ENCODE data around the gene EMC10. TPM values are rescaled to one million over a fixed set of nuclear protein-coding genes. Genes with fewer than 3 reads are reported as not detected.

EMC10 gene
- total RNA-seq, 1 experiment from 2014 or later = 108 TPM

DNA sequence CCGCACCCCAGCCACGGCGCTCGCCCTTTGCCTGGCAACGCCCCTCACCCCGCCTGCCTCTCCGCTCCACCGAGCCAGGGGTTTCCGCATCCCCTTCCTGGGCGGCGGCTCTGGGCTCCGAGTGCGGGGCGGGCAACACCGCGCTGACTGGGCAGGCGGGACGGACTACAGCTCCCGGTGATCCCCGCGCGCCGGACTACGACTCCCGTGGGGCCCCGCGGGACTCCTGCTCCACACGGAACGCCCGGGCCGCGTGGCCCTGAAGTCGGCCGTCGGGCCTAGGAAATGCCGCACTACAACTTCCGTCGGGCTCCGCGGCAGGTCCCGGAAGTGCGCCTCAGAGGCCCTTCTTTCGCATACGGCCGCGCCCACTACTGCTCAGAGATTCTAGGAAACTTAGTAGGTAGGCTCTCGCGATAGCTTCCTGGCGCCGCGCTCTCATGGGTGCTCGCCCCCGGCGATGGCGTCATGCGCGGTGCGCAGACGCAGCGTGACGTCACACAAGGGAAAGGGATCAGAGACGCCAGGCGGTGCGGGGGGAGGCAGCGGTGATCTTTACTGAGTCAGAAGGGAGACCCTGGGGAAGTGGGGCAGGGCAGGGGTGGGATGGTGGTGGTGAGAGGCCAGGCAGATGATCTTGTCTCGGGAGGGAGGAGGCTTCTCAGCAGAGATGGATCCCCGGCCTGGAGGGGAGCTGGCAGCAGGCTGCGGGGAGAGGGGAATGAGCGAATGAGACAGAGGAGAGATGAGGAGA lies 34.9 kb downstream of the EMC10 start, which contains the start of gene JOSD2:
TSS of gene JOSD2 (minus strand) at position 123 of the 754 bp plus-strand sequence. CDS start 760 bp downstream, outside the sequence.
- intact Hi-C loops (cut with micrococcal nuclease; ENCODE audit: unreplicated experiment) = loop anchor here (5.0 kb wide), 1 partner anchor 134 kb away; the partner anchor contains the start of gene NR1H2
- peak; percentile 100 for DNase-seq (ENCODE audit: low spot score)
- BruUV-seq (replicated peaks) = no TSS peak
- Histone ChIP-seq H3K4me1 (ENCODE audit: insufficient read depth, low read length, poor library complexity, severe bottlenecking) (peaks cover 6% of the 10 kb centered on the region), H3K27me3 (replicated peaks; ENCODE audit: insufficient read depth, low read depth, low read length, poor library complexity) (no peaks in the 10 kb centered on the region), H3K9me3 (ENCODE audit: low read depth, low read length, poor library complexity, severe bottlenecking) (no peaks in the 10 kb centered on the region), H3K36me3 (ENCODE audit: insufficient read depth, low read length, poor library complexity, severe bottlenecking) (no peaks in the 10 kb centered on the region), H3K4me3 (ENCODE audit: low read depth, low read length, poor library complexity, severe bottlenecking) (peak within 1 kb of the TSS; percentile 63), H3K27ac (ENCODE audit: low read depth, low read length, poor library complexity, severe bottlenecking) (peak within 1 kb of the TSS; percentile 90)
- TF ChIP-seq, protein P1, sequence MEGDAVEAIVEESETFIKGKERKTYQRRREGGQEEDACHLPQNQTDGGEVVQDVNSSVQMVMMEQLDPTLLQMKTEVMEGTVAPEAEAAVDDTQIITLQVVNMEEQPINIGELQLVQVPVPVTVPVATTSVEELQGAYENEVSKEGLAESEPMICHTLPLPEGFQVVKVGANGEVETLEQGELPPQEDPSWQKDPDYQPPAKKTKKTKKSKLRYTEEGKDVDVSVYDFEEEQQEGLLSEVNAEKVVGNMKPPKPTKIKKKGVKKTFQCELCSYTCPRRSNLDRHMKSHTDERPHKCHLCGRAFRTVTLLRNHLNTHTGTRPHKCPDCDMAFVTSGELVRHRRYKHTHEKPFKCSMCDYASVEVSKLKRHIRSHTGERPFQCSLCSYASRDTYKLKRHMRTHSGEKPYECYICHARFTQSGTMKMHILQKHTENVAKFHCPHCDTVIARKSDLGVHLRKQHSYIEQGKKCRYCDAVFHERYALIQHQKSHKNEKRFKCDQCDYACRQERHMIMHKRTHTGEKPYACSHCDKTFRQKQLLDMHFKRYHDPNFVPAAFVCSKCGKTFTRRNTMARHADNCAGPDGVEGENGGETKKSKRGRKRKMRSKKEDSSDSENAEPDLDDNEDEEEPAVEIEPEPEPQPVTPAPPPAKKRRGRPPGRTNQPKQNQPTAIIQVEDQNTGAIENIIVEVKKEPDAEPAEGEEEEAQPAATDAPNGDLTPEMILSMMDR (conservative IDR thresholded peaks at IDR 0.05; ENCODE audit: low read depth, low read length) = no peak
- TF ChIP-seq EZH2 (IDR thresholded peaks at IDR 0.05; ENCODE audit: borderline replicate concordance, low read depth, low read length, poor library complexity, severe bottlenecking) = no peak
- ChIA-PET CTCF (interaction anchor here (0.5 to 1.2 kb wide), 4 partner anchors 26 to 848 kb away, joined by 3 read pairs; no protein-coding TSS in a partner anchor), POLR2A (ENCODE audit: low non-redundant PET) (interaction anchor here (0.5 to 0.6 kb wide), 3 partner anchors 38 to 134 kb away, joined by 3 to 12 read pairs (median 3); no protein-coding TSS in a partner anchor)

DNA sequence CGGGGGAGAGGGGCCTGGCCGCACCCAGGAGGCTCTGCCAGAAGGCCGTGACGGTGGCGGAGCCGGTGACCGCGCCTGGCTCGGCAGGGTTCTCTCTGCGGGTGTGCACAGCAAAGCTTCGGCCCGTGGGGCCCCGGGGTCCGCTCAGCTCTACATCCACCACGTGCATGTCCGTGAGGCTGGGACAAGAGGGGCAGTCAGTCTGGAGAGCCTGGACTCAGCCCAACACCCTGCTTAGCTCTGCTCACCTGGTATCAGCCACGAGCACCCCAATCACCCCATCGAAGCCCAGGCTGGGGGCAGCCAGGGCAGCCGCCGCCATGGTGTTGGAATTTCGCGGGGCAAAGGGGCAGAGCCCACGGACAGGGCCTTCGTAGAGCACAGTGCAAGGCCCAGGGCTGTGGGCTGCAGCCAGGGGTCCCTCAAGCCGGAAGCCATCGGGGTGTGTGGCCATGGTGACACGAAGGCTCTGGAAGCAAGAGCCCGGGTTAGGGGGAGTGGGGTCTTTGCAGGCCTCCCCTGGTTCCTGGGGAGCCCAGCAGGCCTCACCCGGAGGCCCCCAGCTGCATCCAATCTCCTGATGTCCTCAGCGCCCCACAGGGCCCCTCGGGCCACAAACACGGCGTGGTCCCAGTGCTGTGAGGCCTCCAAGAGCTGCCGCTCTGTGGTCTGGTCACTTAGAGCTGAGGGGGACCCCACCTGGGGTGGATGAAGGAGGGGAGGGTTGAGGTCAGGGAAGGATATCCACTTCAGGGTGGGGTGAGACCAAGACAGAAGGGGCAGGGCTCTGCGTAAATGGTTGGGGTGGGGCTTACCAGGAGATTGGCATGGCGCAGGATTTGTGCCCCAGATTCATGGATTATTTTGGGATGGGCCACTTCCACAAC lies 36.0 kb downstream of the EMC10 start:
- Histone ChIP-seq H3K4me3 (ENCODE audit: low read depth, low read length, poor library complexity, severe bottlenecking) (peak overlapping the region; percentile 63), H3K9me3 (ENCODE audit: low read depth, low read length, poor library complexity, severe bottlenecking) (no peaks in the 10 kb centered on the region), H3K27me3 (replicated peaks; ENCODE audit: insufficient read depth, low read depth, low read length, poor library complexity) (no peaks in the 10 kb centered on the region), H3K4me1 (ENCODE audit: insufficient read depth, low read length, poor library complexity, severe bottlenecking) (peaks cover 6% of the 10 kb centered on the region), H3K27ac (ENCODE audit: low read depth, low read length, poor library complexity, severe bottlenecking) (peak overlapping the region; percentile 90), H3K36me3 (ENCODE audit: insufficient read depth, low read length, poor library complexity, severe bottlenecking) (no peaks in the 10 kb centered on the region)
- BruUV-seq (replicated peaks) = no TSS peak
- intact Hi-C loops (cut with micrococcal nuclease; ENCODE audit: unreplicated experiment) = loop anchor here (5.0 kb wide), 1 partner anchor 135 kb away; the partner anchor contains the start of gene NR1H2
- ChIA-PET POLR2A (ENCODE audit: low non-redundant PET) (interaction anchor here (0.6 kb wide), 1 partner anchor 61 kb away, joined by 3 read pairs; no protein-coding TSS in a partner anchor), CTCF (interaction anchor here (0.8 kb wide), 1 partner anchor 44 kb away, joined by 3 read pairs; no protein-coding TSS in a partner anchor)
- no peak for DNase-seq (ENCODE audit: low spot score)
- no peak for TF ChIP-seq EZH2 (IDR thresholded peaks at IDR 0.05; ENCODE audit: borderline replicate concordance, low read depth, low read length, poor library complexity, severe bottlenecking)
- TF ChIP-seq, protein P1 (conservative IDR thresholded peaks at IDR 0.05; ENCODE audit: low read depth, low read length) = no peak

DNA sequence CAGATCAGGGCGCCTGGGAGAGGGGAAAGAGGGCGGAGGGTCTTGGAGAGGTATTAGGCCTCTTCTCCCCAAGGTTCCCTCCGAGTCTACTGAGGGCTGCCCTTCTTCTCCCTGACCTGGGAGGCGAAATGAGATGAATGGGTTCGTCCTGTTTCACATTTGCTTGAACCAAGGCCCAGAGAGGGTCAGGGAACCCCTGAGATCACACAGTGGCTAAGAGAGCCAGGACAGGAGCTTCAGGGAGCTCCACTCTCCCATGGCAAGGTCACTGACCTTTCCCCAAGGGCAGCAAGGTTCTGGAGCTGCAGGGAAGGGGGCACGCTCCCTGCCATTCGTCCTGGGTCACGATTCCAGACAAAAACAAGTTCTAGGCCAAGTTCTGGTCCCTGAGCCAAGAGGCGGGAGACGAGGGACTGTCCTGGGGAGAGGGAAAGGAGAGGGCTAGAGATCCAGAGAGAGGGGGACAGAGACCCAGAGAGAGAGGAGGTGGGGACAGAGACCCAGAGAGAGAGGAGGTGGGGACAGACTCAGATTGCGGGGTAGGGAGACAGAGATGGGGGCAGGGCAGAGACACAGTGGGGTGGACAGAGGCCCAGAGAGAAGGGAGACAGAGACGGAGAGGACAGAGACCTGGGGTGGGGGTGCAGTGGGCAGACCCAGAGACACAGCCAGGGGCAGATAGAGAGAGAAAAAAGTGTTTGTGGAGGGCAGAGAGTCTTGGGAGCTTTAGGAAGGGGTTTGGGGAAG lies 36.9 kb downstream of the EMC10 start:
- ChIA-PET POLR2A (ENCODE audit: low non-redundant PET) (no interaction called here), CTCF (no interaction called here)
- Histone ChIP-seq H3K9me3 (ENCODE audit: low read depth, low read length, poor library complexity, severe bottlenecking) (no peaks in the 10 kb centered on the region), H3K36me3 (ENCODE audit: insufficient read depth, low read length, poor library complexity, severe bottlenecking) (no peaks in the 10 kb centered on the region), H3K27ac (ENCODE audit: low read depth, low read length, poor library complexity, severe bottlenecking) (no peak overlapping the region), H3K27me3 (replicated peaks; ENCODE audit: insufficient read depth, low read depth, low read length, poor library complexity) (no peaks in the 10 kb centered on the region), H3K4me3 (ENCODE audit: low read depth, low read length, poor library complexity, severe bottlenecking) (no peak overlapping the region), H3K4me1 (ENCODE audit: insufficient read depth, low read length, poor library complexity, severe bottlenecking) (peaks cover 6% of the 10 kb centered on the region)
- intact Hi-C loops (cut with micrococcal nuclease; ENCODE audit: unreplicated experiment) = loop anchor here (5.0 kb wide), 1 partner anchor 136 kb away; the partner anchor contains the start of gene NR1H2
- DNase-seq (ENCODE audit: low spot score) = no peak
- BruUV-seq (replicated peaks) = no TSS peak
- no peak for TF ChIP-seq EZH2 (IDR thresholded peaks at IDR 0.05; ENCODE audit: borderline replicate concordance, low read depth, low read length, poor library complexity, severe bottlenecking)
- TF ChIP-seq, protein P1 (conservative IDR thresholded peaks at IDR 0.05; ENCODE audit: low read depth, low read length) = no peak
